22Rv1 (cell line): ENCODE measurements around the gene ATG4B.

Source experiments
- ZFX ChIP-seq: fragments of 450-650 bp; IDR thresholded peaks from 2 replicates; pipeline ENCODE4 v1.6.1; 2017; ENCODE audit warnings: antibody characterized with exemption, borderline replicate concordance
- TF ChIP-seq, protein P1 (sequence below): fragments of 450-650 bp; IDR thresholded peaks from 2 replicates; pipeline ENCODE4 v1.5.1; 2017; ENCODE audit warnings: mild to moderate bottlenecking

- TF ChIP-seq, protein P1, sequence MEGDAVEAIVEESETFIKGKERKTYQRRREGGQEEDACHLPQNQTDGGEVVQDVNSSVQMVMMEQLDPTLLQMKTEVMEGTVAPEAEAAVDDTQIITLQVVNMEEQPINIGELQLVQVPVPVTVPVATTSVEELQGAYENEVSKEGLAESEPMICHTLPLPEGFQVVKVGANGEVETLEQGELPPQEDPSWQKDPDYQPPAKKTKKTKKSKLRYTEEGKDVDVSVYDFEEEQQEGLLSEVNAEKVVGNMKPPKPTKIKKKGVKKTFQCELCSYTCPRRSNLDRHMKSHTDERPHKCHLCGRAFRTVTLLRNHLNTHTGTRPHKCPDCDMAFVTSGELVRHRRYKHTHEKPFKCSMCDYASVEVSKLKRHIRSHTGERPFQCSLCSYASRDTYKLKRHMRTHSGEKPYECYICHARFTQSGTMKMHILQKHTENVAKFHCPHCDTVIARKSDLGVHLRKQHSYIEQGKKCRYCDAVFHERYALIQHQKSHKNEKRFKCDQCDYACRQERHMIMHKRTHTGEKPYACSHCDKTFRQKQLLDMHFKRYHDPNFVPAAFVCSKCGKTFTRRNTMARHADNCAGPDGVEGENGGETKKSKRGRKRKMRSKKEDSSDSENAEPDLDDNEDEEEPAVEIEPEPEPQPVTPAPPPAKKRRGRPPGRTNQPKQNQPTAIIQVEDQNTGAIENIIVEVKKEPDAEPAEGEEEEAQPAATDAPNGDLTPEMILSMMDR = no peak
- no peak for TF ChIP-seq ZFX
Observed at GRCh38 chr2:241592126-241592845, 45.2 kb upstream of the ATG4B start.
